Choroid plexus epithelial cell (primary cell): ENCODE data around the gene TEX9.

Experiments used
- DNase-seq: peaks from one replicate; pipeline ENCODE4 v3.0.0-alpha.2; 2010; ENCODE audit warnings: low read depth
- H3K4me3 ChIP-seq: 2 replicates; pipeline ENCODE4 v1.5.1; 2011; ENCODE audit warnings: low read depth, mild to moderate bottlenecking, control low read depth, low read length, moderate library complexity
- CTCF ChIP-seq: conservative IDR thresholded peaks from 2 replicates; pipeline ENCODE4 v1.5.1; 2011; ENCODE audit warnings: low read depth, mild to moderate bottlenecking, control low read depth, inconsistent platforms, low read length, moderate library complexity

The TEX9 gene

GRCh38 chr15:56475351-56475750, 110.1 kb downstream of the TEX9 start:
- DNase-seq = no peak
- TF ChIP-seq CTCF = no peak
- H3K4me3 ChIP-seq = no peak overlapping the region
